SK-N-SH (cell line): Measurements from ENCODE around the gene NAV2. TPM values are rescaled to one million over a fixed set of nuclear protein-coding genes. Genes with fewer than 3 reads are reported as not detected.

Experiments
- EP300 ChIP-seq, 2 experiments: IDR thresholded peaks; 2 replicates each; pipeline versions ENCODE4 v1.4.0 to v1.6.1; 2012; ENCODE audit warnings: borderline replicate concordance in 1 of 2, low read depth in 1 of 2, low read length in 1 of 2
- FOXM1 ChIP-seq: IDR thresholded peaks from 2 replicates; pipeline ENCODE4 v1.4.0; 2012; ENCODE audit warnings: low read depth, mild to moderate bottlenecking
- GATA2 ChIP-seq: sonication (generic); formaldehyde crosslinking; IDR thresholded peaks from 2 replicates; pipeline ENCODE4 v1.5.0; 2020; ENCODE audit warnings: mild to moderate bottlenecking, missing genetic modification reagents
- MEF2A ChIP-seq: IDR thresholded peaks from 2 replicates; pipeline ENCODE4 v1.4.0; 2012; ENCODE audit warnings: low read depth, borderline replicate concordance
- NFIC ChIP-seq: IDR thresholded peaks from 2 replicates; pipeline ENCODE4 v1.4.0; 2012; ENCODE audit warnings: borderline replicate concordance
- PBX3 ChIP-seq: IDR thresholded peaks from 2 replicates; pipeline ENCODE4; 2012
- RAD21 ChIP-seq: IDR thresholded peaks from 2 replicates; pipeline ENCODE4 v1.6.1; 2012; ENCODE audit warnings: mild to moderate bottlenecking, low read length
- SMC3 ChIP-seq: IDR thresholded peaks from 2 replicates; pipeline ENCODE4 v1.6.1; 2012; ENCODE audit warnings: low read depth, low read length, improper control_type of control experiment
- ZBTB33 ChIP-seq: IDR thresholded peaks from 2 replicates; pipeline ENCODE4 v1.4.0; 2012; ENCODE audit warnings: low read depth, borderline replicate concordance
- polyA plus RNA-seq, 3 experiments: library from polyadenylated mRNA; depleted of rRNA; stranded (reverse); fragments of >200 nt; gene quantifications; 2 replicates each; pipeline ENCODE4 v1.2.3, GENCODE V29; 2012
- TF ChIP-seq, protein P1 (sequence below): fragments of 150-350 bp; IDR thresholded peaks from 2 replicates; pipeline ENCODE4 v1.6.1; 2017; ENCODE audit warnings: antibody characterized with exemption, low read length, low read depth, borderline replicate concordance
- TF ChIP-seq, protein P2 (sequence below): fragments of 200-600 bp; sonication (generic); IDR thresholded peaks from 2 replicates; pipeline ENCODE4 v1.6.1; 2017; ENCODE audit warnings: antibody characterized with exemption, mild to moderate bottlenecking, moderate library complexity
- TF ChIP-seq, protein P3 (sequence below): IDR thresholded peaks from 2 replicates; pipeline ENCODE4 v1.6.1; 2012; ENCODE audit warnings: mild to moderate bottlenecking, low read depth, low read length, moderate library complexity

The NAV2 gene
- polyA plus RNA-seq, 1 of the 3 experiments (the other 2 are of a cell fraction) = 26.2 TPM

GRCh38 chr11:20110908-20111669 lies 398.5 kb downstream of the NAV2 start (continued):
- TF ChIP-seq, protein P1, sequence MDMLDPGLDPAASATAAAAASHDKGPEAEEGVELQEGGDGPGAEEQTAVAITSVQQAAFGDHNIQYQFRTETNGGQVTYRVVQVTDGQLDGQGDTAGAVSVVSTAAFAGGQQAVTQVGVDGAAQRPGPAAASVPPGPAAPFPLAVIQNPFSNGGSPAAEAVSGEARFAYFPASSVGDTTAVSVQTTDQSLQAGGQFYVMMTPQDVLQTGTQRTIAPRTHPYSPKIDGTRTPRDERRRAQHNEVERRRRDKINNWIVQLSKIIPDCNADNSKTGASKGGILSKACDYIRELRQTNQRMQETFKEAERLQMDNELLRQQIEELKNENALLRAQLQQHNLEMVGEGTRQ = no peak
- TF ChIP-seq SMC3 = peak; percentile 60
- TF ChIP-seq GATA2 (CRISPR knock-in tag) = no peak
- peak; percentile 92 for TF ChIP-seq NFIC
- 0 out of 2 replicates have a peak, but pooled peaks have one; percentile 58 for TF ChIP-seq ZBTB33
- TF ChIP-seq RAD21 = peak; percentile 68
- peak; percentile 85 for TF ChIP-seq FOXM1
- TF ChIP-seq PBX3 = peak; percentile 99
- TF ChIP-seq, protein P2, sequence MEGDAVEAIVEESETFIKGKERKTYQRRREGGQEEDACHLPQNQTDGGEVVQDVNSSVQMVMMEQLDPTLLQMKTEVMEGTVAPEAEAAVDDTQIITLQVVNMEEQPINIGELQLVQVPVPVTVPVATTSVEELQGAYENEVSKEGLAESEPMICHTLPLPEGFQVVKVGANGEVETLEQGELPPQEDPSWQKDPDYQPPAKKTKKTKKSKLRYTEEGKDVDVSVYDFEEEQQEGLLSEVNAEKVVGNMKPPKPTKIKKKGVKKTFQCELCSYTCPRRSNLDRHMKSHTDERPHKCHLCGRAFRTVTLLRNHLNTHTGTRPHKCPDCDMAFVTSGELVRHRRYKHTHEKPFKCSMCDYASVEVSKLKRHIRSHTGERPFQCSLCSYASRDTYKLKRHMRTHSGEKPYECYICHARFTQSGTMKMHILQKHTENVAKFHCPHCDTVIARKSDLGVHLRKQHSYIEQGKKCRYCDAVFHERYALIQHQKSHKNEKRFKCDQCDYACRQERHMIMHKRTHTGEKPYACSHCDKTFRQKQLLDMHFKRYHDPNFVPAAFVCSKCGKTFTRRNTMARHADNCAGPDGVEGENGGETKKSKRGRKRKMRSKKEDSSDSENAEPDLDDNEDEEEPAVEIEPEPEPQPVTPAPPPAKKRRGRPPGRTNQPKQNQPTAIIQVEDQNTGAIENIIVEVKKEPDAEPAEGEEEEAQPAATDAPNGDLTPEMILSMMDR = peak; percentile 96
- TF ChIP-seq MEF2A = peak; percentile 76; the same call in 1 of the 2 replicates
- TF ChIP-seq, protein P3, sequence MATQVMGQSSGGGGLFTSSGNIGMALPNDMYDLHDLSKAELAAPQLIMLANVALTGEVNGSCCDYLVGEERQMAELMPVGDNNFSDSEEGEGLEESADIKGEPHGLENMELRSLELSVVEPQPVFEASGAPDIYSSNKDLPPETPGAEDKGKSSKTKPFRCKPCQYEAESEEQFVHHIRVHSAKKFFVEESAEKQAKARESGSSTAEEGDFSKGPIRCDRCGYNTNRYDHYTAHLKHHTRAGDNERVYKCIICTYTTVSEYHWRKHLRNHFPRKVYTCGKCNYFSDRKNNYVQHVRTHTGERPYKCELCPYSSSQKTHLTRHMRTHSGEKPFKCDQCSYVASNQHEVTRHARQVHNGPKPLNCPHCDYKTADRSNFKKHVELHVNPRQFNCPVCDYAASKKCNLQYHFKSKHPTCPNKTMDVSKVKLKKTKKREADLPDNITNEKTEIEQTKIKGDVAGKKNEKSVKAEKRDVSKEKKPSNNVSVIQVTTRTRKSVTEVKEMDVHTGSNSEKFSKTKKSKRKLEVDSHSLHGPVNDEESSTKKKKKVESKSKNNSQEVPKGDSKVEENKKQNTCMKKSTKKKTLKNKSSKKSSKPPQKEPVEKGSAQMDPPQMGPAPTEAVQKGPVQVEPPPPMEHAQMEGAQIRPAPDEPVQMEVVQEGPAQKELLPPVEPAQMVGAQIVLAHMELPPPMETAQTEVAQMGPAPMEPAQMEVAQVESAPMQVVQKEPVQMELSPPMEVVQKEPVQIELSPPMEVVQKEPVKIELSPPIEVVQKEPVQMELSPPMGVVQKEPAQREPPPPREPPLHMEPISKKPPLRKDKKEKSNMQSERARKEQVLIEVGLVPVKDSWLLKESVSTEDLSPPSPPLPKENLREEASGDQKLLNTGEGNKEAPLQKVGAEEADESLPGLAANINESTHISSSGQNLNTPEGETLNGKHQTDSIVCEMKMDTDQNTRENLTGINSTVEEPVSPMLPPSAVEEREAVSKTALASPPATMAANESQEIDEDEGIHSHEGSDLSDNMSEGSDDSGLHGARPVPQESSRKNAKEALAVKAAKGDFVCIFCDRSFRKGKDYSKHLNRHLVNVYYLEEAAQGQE = 0 out of 2 replicates have a peak, but pooled peaks have one; percentile 14
- peak in 1 of 2 experiments; percentile 98; a peak in 3 of 4 replicates for TF ChIP-seq EP300 (IDR thresholded peaks at IDR 0.05; ENCODE audit: borderline replicate concordance in 1 of 2, low read depth in 1 of 2, low read length in 1 of 2)
- TF ChIP-seq, all 33 proteins: peak for 18
